ENCODE measurements around the gene ZBTB43. TPM values are rescaled to one million over a fixed set of nuclear protein-coding genes. Genes with fewer than 3 reads are reported as not detected.

The ZBTB43 gene
- total and polyA plus RNA-seq, 4 donors = 2.6 to 7.1 (median 5.0) TPM

- Histone ChIP-seq H3K36me3 (ENCODE audit: control insufficient read depth in 4 of 4, insufficient read depth in 3 of 4, low read depth in 1 of 4, low read length in 3 of 4) (peaks cover 0 to 9% (median 0%) of the 10 kb centered on the region in 4 donors), H3K9ac (ENCODE audit: low read depth in 1 of 2, low read length in 2 of 2) (no peak overlapping the region), H3K27me3 (ENCODE audit: control insufficient read depth in 4 of 4, insufficient read depth in 4 of 4, low read length in 3 of 4) (no peaks in the 10 kb centered on the region), H3K4me3 (ENCODE audit: low read depth in 1 of 3, low read length in 3 of 3) (no peak overlapping the region), H3K9me3 (ENCODE audit: control insufficient read depth in 4 of 4, low read length in 3 of 4) (no peaks in the 10 kb centered on the region), H3K4me1 (ENCODE audit: control insufficient read depth in 4 of 4, insufficient read depth in 4 of 4, low read length in 3 of 4) (peaks cover 0 to 10% (median 4%) of the 10 kb centered on the region in 4 donors), H3K27ac (ENCODE audit: low read depth in 1 of 2, low read length in 2 of 2) (no peak overlapping the region)
- no peak for TF ChIP-seq TAF1 (conservative IDR thresholded peaks at IDR 0.05)
- no peak for TF ChIP-seq EGR1 (IDR thresholded peaks at IDR 0.05; ENCODE audit: low read depth in 2 of 2)
- TF ChIP-seq SP1 (IDR thresholded peaks at IDR 0.05) = no peak
- no peak for TF ChIP-seq FOXA1 (IDR thresholded peaks at IDR 0.05)
- no peak for TF ChIP-seq FOXA2 (IDR thresholded peaks at IDR 0.05)
- TF ChIP-seq MAX (IDR thresholded peaks at IDR 0.05) = no peak
- no peak for TF ChIP-seq HNF4G (IDR thresholded peaks at IDR 0.05)
- TF ChIP-seq JUND (IDR thresholded peaks at IDR 0.05) = no peak
- TF ChIP-seq RAD21 (IDR thresholded peaks at IDR 0.05) = no peak
- TF ChIP-seq NR2F2 (IDR thresholded peaks at IDR 0.05) = no peak
- WGBS = 85% methylated on average over 23 of the region's 23 CpGs
- no peak for DNase-seq (ENCODE audit: low spot score)
Observed at GRCh38 chr9:126886034-126886822, 81.4 kb downstream of the ZBTB43 start.

GRCh38 chr9:126886897-126887296, 82.1 kb downstream of the ZBTB43 start:
- H3K9me3 ChIP-seq (ENCODE audit: control insufficient read depth in 4 of 4, low read length in 3 of 4) = no peaks in the 10 kb centered on the region
- no peak overlapping the region for H3K4me3 ChIP-seq (ENCODE audit: low read depth in 1 of 3, low read length in 3 of 3)
- WGBS = 93% methylated on average over 10 of the region's 10 CpGs
- peaks cover 0 to 10% (median 4%) of the 10 kb centered on the region in 4 donors for H3K4me1 ChIP-seq (ENCODE audit: control insufficient read depth in 4 of 4, insufficient read depth in 4 of 4, low read length in 3 of 4)
- no peak for DNase-seq (ENCODE audit: low spot score)
- H3K36me3 ChIP-seq (ENCODE audit: control insufficient read depth in 4 of 4, insufficient read depth in 3 of 4, low read depth in 1 of 4, low read length in 3 of 4) = peaks cover 0 to 5% (median 0%) of the 10 kb centered on the region in 4 donors
- TF ChIP-seq FOXA1 (IDR thresholded peaks at IDR 0.05) (no peak), RXRA (IDR thresholded peaks at IDR 0.05) (no peak), FOXA2 (IDR thresholded peaks at IDR 0.05) (no peak), ZBTB33 (IDR thresholded peaks at IDR 0.05) (no peak), TAF1 (conservative IDR thresholded peaks at IDR 0.05) (no peak), EGR1 (IDR thresholded peaks at IDR 0.05; ENCODE audit: low read depth in 2 of 2) (no peak), ATF3 (IDR thresholded peaks at IDR 0.05) (no peak), CTCF (IDR thresholded peaks at IDR 0.05; ENCODE audit: low read depth, low read length, missing input control) (no peak), HNF4A (conservative IDR thresholded peaks at IDR 0.05) (no peak), MAX (IDR thresholded peaks at IDR 0.05) (no peak), SP1 (IDR thresholded peaks at IDR 0.05) (no peak), REST (IDR thresholded peaks at IDR 0.05) (no peak), RAD21 (IDR thresholded peaks at IDR 0.05) (no peak), YY1 (IDR thresholded peaks at IDR 0.05) (no peak), GABPA (IDR thresholded peaks at IDR 0.05 in 1 of 2, conservative IDR thresholded peaks at IDR 0.05 in 1 of 2) (no peak), JUND (IDR thresholded peaks at IDR 0.05) (no peak), NR2F2 (IDR thresholded peaks at IDR 0.05) (no peak)
- no peak overlapping the region for H3K27ac ChIP-seq (ENCODE audit: low read depth in 1 of 2, low read length in 2 of 2)
- no peak overlapping the region for H3K9ac ChIP-seq (ENCODE audit: low read depth in 1 of 2, low read length in 2 of 2)
- no peaks in the 10 kb centered on the region for H3K27me3 ChIP-seq (ENCODE audit: control insufficient read depth in 4 of 4, insufficient read depth in 4 of 4, low read length in 3 of 4)
